NCI-H345 (cell line): ENCODE results near the gene OR52E1.

Experiments used
- DNase-seq: peaks from one replicate; lab custom pipeline; 2025; lab: John Stamatoyannopoulos, UW

OR52E1 gene

DNA sequence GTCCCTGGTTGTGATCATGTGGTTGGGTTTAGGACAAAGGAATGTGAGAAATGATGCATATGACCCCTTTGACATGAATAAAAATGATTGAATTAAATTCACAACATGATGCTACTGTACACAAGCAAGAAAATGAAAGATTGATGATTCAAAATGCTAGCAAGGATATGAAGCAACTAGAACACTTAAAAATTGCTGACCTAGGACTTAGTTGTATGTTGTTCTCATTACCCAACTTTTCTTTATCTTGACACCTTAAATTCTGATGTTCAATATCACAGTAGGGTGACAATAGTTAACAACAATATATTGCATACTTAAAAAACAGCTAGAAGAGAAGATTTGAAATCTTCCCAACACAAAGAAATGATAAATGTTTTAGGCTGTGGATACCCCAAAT is 48.2 kb downstream of the OR52E1 start:
- no peak for DNase-seq

DNA sequence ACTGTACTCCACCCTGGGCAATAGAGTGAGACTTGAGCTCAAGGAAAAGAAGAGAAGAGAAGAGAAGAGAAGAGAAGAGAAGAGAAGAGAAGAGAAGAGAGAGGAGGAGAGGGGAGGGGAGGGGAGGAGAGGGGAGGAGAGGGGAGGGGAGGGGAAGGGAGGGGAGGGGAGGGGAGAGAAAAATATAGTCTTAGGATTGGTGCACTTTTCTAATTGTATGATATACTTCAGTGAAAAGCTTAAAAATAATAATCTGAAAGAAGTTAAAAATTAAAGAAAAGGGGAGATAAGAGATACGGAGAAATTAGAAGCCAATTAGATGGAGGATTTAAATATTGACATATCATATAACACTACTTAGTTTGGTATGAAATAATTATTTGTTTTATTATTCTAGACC is 49.5 kb downstream of the OR52E1 start:
- DNase-seq, result no peak
